Stimulated activated naive CD4-positive, alpha-beta T cell treated with Interleukin-2 at 50 U/mL for 16 hours (primary cell): ENCODE measurements around the gene CDC42EP3.

Source experiments
- DNase-seq: peaks from one replicate; lab custom pipeline; 2025; lab: John Stamatoyannopoulos, UW

CDC42EP3 gene

DNA sequence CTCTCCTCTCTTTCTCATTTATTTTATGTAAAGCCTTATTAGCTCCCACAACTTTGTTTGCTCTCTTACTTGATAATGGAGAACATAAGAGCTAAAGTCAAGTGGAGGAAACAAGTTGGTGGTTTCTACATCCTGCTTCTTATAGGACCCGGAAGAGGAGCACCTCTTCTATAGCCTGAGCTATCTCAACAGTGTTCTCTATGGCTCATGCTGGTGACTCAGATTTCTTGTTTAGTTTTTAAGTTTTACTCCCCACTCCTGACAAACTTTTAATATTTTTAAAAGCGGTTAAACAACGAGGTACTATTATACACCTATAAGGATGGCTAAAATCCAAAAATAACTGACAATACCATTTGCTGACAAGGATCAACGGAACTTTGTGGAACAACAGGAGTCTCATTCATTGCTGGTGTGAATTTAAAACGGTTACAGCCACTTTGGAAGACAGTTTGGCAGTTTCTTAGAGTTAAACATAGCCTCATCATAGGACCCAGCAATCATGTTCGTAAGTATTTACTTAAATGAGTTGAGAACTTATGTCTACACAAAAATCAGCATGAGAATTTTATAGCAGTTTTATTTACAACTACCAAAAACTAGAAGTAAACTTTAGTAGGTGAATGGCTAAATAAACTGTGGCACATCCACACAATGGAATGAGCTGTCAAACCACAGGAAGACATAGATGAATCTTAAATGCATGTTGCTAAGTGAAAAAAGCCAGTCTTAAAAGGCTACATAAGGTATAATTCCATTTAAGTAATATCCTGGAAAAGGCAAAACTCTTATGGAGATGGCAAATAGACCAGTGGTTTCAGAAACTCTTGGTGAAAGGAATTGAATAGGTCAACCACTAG is 12.7 kb upstream of the CDC42EP3 start:
- DNase-seq, result no peak

DNA sequence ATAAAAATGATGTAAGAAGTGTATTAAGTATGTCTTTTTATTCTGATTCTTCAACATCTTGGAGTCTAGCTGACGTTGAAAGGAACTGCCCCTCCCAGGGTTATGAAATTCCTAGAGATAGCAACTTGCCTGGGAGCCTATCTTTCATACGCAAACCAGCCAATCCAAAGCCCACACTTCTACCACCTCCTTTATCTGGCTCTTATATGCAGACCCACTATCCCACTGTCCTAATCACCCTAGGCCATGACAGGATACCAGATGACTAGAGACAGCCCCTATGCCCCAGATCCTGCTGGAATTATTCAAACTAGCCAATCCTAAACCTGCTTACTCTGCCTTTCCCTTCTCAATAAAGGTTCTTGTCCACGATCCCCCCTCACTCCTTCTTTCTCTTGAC is 11.8 kb upstream of the CDC42EP3 start:
- no peak for DNase-seq

DNA sequence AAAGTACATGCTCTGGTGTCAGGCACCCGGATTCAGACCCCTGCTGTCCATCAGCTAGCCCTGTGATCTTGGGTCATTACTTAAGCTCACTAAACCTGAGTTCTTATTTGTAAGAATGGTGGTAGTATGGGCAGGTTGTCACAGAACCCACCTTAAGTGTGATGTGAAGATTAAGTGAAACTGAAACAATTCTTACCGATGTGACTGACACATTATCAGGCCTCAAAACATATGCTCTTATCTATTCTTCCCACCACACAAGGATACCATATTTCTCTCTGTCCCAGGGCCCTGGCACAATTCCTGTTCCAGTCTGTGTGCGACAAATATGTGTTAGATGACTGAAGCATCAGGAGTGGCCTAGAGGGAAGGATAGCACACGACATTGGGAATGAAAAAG is 11.0 kb upstream of the CDC42EP3 start:
- no peak for DNase-seq

DNA sequence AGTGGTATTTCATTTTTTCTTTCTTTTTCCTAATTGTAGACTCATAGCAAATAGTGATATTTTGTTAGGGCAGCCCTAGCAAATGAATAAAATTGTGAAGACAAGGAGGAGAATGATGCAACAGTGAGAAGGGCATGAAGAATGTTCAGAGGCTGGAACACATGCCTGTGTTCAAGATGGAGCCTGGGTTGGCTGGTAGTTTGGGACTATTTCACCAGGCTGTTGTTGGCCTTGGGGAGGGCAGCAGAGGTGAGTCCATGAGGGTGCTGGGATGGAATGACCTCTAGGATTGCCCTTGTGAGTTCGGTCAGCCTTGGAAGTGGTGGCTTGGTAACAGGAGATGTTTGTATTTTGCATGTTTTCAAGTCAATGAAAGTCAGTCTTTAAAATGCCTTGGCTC is 10.1 kb upstream of the CDC42EP3 start:
- no peak for DNase-seq

DNA sequence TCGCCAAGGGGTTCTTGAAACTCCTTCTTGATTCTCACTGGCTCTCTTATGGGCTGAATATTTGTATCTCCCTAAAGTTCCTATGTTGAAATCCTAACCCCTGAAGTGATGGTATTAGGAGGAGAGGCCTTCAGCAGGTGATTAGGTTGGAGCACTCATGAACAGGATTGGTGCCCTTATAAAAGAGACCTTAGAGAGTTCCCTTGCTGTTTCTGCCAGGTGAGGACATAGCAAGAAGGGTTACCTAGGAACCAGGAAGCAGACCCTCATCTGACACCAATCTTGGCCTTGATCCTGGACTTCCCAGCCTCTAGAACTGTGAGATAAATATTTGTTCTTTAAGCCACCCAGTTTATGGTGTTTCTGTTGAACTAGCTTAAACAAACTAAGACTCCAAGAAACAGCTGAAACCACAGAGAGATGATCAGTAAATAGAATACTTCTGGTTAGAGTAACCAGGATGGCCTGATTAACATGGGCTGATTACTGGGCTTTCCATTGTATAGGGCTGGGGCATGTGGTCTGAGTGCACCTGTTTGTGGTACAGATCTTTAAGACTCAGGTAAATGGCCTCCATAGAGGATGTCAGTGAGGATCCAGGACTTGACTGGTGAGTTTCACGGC is 7.7 kb upstream of the CDC42EP3 start:
- DNase-seq, result no peak

DNA sequence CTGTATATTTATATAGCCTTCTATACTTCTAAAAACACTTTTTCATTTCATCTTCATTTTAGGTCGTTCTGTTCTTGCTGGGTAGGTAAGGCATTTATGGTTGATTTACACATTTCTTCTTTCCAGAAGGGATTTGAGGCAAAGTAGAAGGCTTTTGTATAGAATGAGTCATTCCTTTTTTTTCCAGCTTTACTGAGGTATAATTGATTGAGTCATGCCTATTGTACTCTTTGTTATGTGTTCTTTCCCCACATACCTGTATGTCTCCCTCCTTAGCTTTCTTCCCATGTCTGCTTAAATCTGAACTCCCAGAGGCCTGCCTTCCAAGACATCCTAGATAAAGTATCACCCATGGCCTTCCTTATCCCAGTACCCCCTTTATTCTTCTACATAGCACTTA is 4.8 kb upstream of the CDC42EP3 start:
- no peak for DNase-seq

DNA sequence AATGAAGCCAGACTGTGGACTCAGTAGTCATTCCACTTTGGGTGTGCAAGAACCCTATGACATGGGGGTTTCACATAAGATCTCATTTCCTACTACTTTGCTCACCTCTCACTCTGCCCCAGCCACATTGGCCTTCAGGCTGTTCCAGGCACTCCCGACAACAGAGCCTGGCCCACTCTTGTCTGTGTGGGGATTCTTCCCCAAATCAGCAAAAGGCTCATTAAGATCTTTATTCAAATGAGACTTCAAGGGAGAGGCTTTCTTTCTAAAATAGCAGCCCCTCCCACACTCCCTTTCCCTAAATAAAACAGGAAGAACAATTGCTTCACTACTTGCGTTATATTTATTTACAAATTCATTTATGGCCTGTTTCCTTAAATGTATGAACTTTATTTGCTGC is 3.5 kb upstream of the CDC42EP3 start:
- DNase-seq, result no peak

DNA sequence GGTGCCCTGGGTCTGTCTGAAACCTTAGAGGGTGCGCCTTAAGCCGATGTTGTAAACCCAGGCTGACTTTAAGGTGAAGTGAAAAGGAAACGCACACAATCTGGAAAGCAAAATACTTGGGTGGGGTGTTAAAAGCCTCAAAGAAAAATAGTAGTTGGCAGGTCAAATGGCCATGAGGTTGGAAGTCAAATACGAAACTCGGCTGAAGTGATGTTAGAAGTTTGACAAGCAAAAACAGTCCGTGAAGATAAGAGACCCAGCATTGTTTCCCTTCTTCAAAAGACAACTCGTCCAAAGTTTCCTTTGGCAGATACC is 1.4 kb upstream of the CDC42EP3 start:
- DNase-seq, result no peak

DNA sequence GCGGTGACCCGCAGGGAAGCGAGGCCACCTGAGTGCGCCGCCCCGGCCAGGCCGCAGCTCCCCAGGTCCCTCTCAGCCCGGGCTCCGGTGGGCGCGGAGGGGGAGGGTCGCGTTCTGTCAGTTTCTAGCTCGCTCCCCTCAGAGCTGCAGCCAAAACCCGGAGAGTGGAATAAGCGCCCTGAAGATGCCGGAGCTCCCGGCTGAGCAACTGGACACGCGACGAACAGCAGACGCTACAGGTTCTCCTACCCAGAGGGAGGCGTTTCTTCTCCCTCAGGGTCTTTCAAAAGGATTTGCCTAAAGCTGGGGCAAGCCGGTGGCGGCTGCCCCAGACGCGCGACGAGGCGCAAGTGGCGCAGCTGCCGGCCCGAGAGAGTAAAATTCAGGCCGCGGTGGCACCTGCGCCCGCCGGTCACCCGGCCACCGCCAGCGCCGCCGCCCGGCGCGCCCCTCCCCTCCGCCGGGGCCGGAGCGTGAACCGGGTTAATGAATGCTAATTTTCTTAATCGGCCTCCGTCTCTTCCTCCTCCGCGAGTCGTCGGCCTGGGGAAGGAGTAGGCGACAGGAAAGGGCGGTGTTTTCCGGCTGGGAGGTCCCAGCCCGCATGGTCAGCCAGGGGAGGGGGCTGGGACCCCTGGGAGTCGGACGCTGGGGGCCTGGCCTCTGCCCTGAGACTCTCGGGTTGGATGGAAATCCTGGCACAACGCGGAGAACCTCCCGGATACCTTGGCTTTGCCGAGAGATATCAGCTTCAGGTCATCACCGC is 845 bp upstream of the CDC42EP3 start:
- DNase-seq, result peak; percentile 69

DNA sequence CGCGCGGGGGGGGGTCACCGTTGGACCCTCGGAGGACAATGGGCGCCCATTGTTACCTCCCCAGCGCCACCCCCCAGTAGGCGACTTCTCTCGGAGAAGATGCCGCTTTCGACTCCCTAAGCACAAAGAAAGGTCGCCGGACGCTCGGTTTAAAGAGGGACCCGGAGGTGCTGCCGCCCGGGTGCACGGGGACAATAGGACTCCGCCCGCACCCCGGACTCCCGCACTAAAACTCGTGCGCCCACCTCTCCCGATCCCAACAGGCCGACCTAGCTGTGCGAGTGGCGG is 318 bp upstream of the CDC42EP3 start:
- DNase-seq, result no peak

DNA sequence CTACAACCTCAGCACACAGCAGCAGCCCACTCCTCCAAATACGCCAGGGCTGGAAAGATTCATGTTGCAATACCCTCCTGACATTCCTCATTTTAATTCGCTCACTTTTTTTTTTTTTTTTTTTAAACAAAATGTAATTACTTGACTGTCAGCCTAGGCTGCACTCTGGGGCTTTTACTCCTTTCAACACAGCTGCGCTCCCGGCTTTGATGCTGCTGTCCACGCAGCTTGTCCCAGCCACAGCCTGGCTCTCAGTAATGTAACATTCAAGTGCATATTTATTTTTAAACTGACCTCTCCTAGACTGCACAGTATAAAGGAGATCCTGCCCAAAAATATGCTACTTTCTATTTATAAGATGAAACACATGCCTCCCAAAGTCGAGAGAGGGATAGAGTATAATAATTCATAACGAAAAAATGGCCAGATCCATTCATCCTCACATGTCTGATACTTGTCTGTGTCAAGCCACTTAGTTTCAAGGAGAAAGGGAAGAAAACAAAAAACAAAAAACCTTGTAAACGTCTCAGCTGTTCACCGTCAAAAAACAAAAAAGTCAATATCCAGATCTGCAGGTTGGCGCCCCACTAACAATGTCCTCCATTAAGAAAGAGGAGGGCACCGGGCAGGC is 949 bp downstream of the CDC42EP3 start:
- no peak for DNase-seq

DNA sequence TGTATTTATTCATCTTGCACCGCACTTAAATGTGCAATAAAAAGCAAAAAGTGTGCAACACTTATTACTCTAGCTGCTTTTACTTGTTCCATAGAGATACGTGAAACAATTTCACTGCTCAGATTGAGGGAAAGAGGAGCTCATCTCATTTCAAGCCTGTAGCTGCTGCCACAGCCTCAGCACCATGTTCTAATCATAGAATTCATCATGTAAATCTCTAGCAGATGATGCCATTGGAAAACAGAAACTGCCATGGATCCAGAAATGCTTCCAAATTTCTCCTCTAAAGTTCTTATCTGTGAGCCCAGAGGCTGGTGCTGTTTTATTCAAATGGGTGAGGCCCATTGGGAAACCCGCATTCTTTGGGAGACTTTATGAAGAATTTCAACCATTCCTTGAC is 2.0 kb downstream of the CDC42EP3 start:
- DNase-seq, result no peak

DNA sequence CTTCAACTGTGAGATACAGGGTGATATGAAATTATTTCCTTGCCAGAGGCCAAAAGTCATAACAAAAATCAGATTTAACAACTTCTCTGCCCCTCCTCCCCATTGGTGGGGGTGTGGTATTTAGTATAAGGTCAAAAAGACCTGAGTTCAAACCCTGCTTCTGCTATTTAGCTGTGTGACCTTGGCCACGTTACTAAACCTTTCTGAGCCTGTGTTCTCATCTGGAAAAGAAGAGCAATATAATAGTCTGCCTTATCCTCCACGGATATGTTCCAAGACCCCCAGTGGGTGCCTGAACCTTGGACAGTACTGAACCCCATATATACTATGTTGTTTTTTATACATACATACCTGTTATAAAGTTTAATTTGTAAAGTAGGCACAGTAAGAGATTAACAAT is 3.7 kb downstream of the CDC42EP3 start:
- DNase-seq, result no peak

DNA sequence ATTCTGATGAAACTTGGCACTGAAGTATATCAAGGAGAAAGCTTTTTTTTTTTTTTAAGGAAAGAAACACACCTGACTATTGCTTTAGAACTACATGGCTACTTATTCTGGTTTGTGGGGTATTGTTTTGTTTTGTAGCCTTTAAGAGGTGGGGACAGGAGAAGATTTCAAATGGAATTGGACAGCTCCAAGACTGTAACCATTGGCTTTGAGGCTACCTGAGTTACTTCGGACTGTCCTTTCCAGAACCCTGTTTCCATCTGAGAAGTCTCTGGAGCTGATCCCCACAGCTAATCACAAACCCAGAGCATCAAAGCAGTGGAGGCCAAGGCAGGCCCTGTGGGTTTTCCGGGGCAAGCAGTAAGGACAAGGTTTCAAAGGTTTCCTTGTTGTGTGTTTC is 4.7 kb downstream of the CDC42EP3 start:
- DNase-seq, result no peak

DNA sequence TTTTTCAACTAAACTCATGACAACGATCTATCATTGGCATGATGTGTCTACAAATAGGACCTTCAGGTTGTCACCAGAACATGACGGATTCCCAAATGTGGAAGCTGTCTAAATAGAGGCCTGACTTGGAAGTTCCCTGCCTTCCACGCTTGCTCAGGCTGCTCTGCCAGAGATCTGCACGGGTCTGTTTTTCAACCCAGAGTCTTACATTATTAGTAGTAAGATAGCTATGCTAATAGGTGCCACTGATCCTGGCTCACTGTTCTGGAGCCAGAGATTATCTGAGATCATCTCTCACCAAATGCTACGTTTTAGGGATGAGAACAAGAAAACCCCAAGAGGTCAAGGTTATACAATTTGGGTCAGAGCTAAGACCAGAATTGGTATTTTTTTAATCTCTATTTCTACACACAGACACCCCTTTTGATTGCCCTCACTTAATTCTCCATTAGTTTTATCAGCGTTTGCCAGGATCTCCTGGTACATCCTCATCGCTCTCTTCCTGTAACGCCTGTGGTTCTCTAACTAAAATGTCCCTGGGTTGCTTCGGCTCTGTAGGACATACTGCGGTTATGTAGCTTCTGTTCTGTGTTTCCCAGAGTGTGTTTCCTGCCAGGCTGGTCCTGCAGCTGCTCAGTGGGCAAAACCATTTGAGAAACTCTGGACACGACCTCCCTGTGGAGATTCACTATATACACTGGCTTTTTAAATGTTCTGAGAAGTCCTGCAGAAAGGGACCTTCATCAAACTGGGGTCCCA is 5.7 kb downstream of the CDC42EP3 start:
- no peak for DNase-seq

DNA sequence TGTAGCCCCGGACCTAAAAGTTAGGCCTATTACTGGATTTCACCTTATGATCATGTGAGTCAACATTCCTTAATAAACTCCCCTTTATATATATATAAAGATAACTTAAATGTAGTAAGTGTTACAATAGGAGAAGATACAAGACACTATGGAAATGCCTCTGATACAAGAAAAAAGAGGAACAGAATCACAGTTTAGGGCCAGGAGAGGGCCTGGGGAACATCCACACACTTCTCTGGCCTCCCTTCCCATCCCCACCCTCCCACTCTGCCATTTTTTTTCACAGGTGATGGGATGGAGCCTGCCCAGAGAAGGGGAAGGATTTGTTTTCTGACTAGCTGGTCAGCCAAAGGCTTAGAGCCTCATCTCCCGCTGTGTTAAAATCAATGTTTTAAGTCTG is 6.4 kb downstream of the CDC42EP3 start:
- DNase-seq, result no peak

DNA sequence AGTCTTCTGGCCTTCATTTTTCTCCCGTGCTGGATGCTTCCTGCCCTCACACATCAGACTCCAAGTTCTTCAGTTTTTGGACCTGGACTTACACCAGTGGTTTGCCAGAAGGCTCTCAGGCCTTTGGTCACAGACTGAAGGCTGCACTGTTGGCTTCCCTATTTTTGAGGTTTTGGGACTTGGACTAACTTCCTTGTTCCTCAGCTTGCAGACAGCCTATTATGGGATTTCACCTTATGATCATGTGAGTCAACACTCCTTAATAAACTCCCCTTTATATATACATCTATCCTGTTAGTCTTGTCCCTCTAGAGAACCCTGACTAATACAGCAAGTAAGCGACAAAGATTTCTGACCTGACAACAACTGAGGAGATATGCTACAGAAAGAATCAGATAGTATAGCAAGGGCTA is 7.2 kb downstream of the CDC42EP3 start:
- no peak for DNase-seq

DNA sequence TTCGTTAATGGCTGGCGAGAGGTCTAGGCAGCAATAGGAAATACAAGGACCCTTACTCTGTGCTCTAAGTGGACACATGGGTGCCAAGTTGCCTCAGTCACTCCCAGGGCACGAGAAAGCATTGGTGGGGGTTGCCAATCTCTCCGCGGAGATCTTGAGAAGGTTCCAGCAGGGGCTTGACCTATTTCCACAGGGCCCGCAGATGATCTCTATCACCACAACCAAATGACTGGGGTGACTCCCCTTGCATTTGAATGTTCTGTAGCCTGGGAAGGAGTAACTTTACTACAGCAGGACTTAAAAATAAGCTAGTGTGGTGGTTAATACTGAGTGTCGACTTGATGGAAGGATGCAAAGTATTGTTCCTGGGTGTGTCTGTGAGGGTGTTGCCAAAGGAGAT is 8.1 kb downstream of the CDC42EP3 start:
- DNase-seq, result no peak

DNA sequence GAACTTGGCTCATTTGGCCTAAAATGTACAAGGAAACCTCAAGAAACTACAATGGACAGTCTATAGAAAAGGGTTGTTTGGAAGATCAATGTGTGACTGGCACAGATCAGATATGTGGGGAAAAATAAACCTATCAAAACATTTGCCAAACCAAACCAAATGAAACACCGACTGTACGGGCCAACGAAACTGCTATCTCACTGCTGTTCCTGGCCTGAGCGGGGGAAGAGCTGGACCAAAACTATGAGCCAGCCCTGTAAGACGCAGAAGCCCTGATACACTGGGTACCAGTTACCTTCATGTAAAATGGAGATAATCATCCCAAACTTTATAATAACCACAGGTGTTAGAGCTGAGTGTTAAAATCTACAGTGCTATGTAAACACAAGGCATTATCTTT is 11.7 kb downstream of the CDC42EP3 start:
- DNase-seq, result no peak

DNA sequence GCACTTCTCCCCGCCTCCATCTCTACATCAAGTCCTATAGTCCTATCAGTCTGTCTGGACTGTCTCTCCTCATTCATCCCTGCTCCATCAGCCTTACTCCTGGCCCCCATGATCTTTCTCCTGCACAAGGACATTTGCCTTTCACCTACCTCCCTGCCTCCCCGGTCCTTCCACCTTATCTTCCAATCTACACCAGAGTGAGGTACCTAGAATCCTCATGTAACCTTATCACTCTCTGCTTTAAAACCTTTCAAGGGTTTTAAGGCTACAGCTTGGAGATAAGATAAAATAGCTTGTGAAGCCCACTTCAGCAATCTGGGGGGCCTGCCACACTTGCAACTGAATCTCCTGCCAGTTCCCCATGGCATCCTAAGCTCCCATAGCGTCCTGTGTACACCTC is 12.8 kb downstream of the CDC42EP3 start:
- DNase-seq, result no peak

DNA sequence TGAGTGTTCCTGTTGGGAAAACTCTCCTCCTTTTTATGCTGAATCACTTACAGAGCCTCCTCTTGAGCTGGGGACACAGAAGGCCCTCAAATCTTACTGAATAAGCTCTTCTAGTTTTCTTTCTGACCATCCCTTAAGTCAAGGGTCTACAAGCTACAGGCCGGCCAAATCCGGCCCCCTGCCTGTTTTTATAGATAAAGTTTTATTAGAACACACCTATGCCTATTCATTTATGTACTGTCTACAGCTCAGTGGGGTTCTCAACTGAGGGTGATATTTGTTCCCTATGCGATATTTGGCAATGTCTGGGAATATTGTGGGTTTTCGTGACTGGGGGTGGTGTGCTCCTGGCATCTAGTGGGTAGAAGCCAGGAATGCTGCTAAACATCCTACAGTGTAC is 14.0 kb downstream of the CDC42EP3 start:
- DNase-seq, result no peak
